HCT116 (cell line): ENCODE results near the gene TRIP13. TPM values are rescaled to one million over a fixed set of nuclear protein-coding genes. Genes with fewer than 3 reads are reported as not detected.

ENCODE experiments used
- ATAC-seq: fragments of 200-7000 bp; cut with Tn5 transposase; 2 replicates; pipeline ENCODE4 v1.9.1; 2020; ENCODE audit warnings: mild to moderate bottlenecking, moderate library complexity
- BruUV-seq: library from RNA; stranded (reverse); fragments of 400-500 nt; replicated peaks from 2 replicates; lab custom pipeline; 2021; lab: Mats Ljungman, UMichigan
- CTCF ChIA-PET: fragments of 300-600 bp; sonication (Branson Sonifier 250); formaldehyde crosslinking; loops from one replicate; lab custom pipeline; 2021; ENCODE audit warnings: antibody characterized with exemption; lab: Charles Lee
- POLR2A ChIA-PET: fragments of 300-600, 350-600 bp; sonication (Branson Sonifier 250); formaldehyde crosslinking; loops from one replicate; lab custom pipeline; 2021; ENCODE audit warnings: antibody characterized with exemption; lab: Charles Lee
- RAD21 ChIA-PET, 2 experiments: fragments of 300-600 bp; sonication (Branson Sonifier 250); formaldehyde crosslinking; loops; one replicate each; lab custom pipeline; 2023; ENCODE audit warnings: low total read pairs in 2 of 2; ENCODE audit not compliant: uncharacterized antibody in 2 of 2, unreplicated experiment in 2 of 2, low non-redundant PET in 1 of 2; lab: Charles Lee
- DNase-seq: peaks from one replicate; pipeline ENCODE4 v3.0.0-alpha.2; 2010; ENCODE audit warnings: low read depth, low spot score
- H2AFZ ChIP-seq: fragments of 200-600 bp; shearing (Covaris generic), sonication (generic); 2 replicates; pipeline ENCODE4 v1.6.1; 2017; ENCODE audit warnings: low read depth, mixed run types, mixed read lengths, antibody characterized with exemption, low read length; ENCODE audit not compliant: poor library complexity, severe bottlenecking
- H3K27ac ChIP-seq: 2 replicates; pipeline ENCODE4 v1.5.1; 2012; ENCODE audit warnings: low read depth, low read length
- H3K27me3 ChIP-seq: fragments of 200-600 bp; sonication (generic); 2 replicates; pipeline ENCODE4 v1.6.1; 2016; ENCODE audit warnings: mixed run types, low read length, mixed read lengths; ENCODE audit not compliant: insufficient read depth
- H3K36me3 ChIP-seq, 2 experiments: fragments of 200-500 bp in 1 of 2; fragments of 200-600 bp in 1 of 2; sonication (Bioruptor generic) in 1 of 2; sonication (generic) in 1 of 2; 2 replicates each; pipeline versions ENCODE4 v1.5.1 to v1.6.1; 2014 to 2016; ENCODE audit warnings: low read length in 2 of 2, inconsistent platforms in 1 of 2, mixed read lengths in 1 of 2, mixed run types in 1 of 2; ENCODE audit not compliant: insufficient read depth in 2 of 2, control insufficient read depth in 1 of 2
- H3K4me1 ChIP-seq, 2 experiments: fragments of 200-600 bp in 1 of 2; sonication (generic) in 1 of 2; 2 replicates each; pipeline versions ENCODE4 v1.5.1 to v1.6.1; 2012 to 2017; ENCODE audit warnings: low read length in 2 of 2, inconsistent platforms in 1 of 2, mild to moderate bottlenecking in 1 of 2, mixed read lengths in 1 of 2, mixed run types in 1 of 2, moderate library complexity in 1 of 2; ENCODE audit not compliant: insufficient read depth in 2 of 2, control insufficient read depth in 1 of 2
- H3K4me2 ChIP-seq: fragments of 200-600 bp; sonication (generic); 2 replicates; pipeline ENCODE4 v1.6.1; 2017; ENCODE audit warnings: mixed run types, low read length, mixed read lengths
- H3K4me3 ChIP-seq, 2 experiments: fragments of 200-600 bp in 1 of 2; sonication (generic) in 1 of 2; replicated peaks in 1 of 2; 2 replicates each; pipeline ENCODE4 v1.5.1; 2011 to 2016; ENCODE audit warnings: low read length in 2 of 2, control low read depth in 1 of 2, low read depth in 1 of 2, mild to moderate bottlenecking in 1 of 2, mixed read lengths in 1 of 2, mixed run types in 1 of 2
- H3K79me2 ChIP-seq: fragments of 200-600 bp; sonication (generic); 2 replicates; pipeline ENCODE4 v1.6.1; 2017; ENCODE audit warnings: mild to moderate bottlenecking, mixed run types, low read length, moderate library complexity, mixed read lengths; ENCODE audit not compliant: insufficient read depth
- H3K9ac ChIP-seq: fragments of 200-600 bp; sonication (generic); 2 replicates; pipeline ENCODE4 v1.6.1; 2016; ENCODE audit warnings: low read length, mixed read lengths
- H3K9me2 ChIP-seq: fragments of 200-600 bp; sonication (generic), shearing (Covaris generic); 2 replicates; pipeline ENCODE4 v1.6.1; 2017; ENCODE audit warnings: mixed run types, mild to moderate bottlenecking, moderate library complexity; ENCODE audit not compliant: insufficient read depth
- H3K9me3 ChIP-seq, 2 experiments: fragments of 200-500 bp in 1 of 2; fragments of 200-600 bp in 1 of 2; sonication (Bioruptor generic) in 1 of 2; sonication (generic) in 1 of 2; 2 replicates each; pipeline ENCODE4 v1.6.1; 2014 to 2017; ENCODE audit warnings: low read length in 2 of 2, mixed read lengths in 2 of 2, inconsistent platforms in 1 of 2, low read depth in 1 of 2, mild to moderate bottlenecking in 1 of 2, mixed run types in 1 of 2, moderate library complexity in 1 of 2; ENCODE audit not compliant: control insufficient read depth in 1 of 2, insufficient read depth in 1 of 2
- H4K20me1 ChIP-seq: fragments of 200-600 bp; sonication (generic), shearing (Covaris generic); 2 replicates; pipeline ENCODE4 v1.6.1; 2017; ENCODE audit warnings: mixed run types, mild to moderate bottlenecking, moderate library complexity; ENCODE audit not compliant: insufficient read depth
- CBX3 ChIP-seq: IDR thresholded peaks from 2 replicates; pipeline ENCODE4 v1.6.1; 2012; ENCODE audit warnings: low read depth
- CEBPB ChIP-seq: IDR thresholded peaks from 2 replicates; pipeline ENCODE4 v1.6.1; 2012; ENCODE audit warnings: low read depth
- ELF1 ChIP-seq: IDR thresholded peaks from 2 replicates; pipeline ENCODE4 v1.6.1; 2012; ENCODE audit warnings: low read depth, borderline replicate concordance
- EZH2 ChIP-seq: fragments of 200-600 bp; sonication (generic); IDR thresholded peaks from 2 replicates; pipeline ENCODE4 v1.6.1; 2017; ENCODE audit warnings: antibody characterized with exemption, mixed run types
- EZH2phosphoT487 ChIP-seq: fragments of 200-600 bp; IDR thresholded peaks from 2 replicates; pipeline ENCODE4 v1.6.1; 2018; ENCODE audit warnings: antibody characterized with exemption, borderline replicate concordance
- FOSL1 ChIP-seq: IDR thresholded peaks from 2 replicates; pipeline ENCODE4 v1.6.1; 2012; ENCODE audit warnings: low read depth
- JUND ChIP-seq: IDR thresholded peaks from 2 replicates; pipeline ENCODE4 v1.6.1; 2012
- POLR2AphosphoS5 ChIP-seq: IDR thresholded peaks from 2 replicates; pipeline ENCODE4 v1.6.1; 2011; ENCODE audit warnings: mild to moderate bottlenecking, low read depth, low read length, moderate library complexity
- RAD21 ChIP-seq: IDR thresholded peaks from 2 replicates; pipeline ENCODE4 v1.6.1; 2012; ENCODE audit warnings: low read depth, mild to moderate bottlenecking
- SIN3A ChIP-seq: IDR thresholded peaks from 2 replicates; pipeline ENCODE4 v1.6.1; 2012; ENCODE audit warnings: low read depth
- SP1 ChIP-seq: IDR thresholded peaks from 2 replicates; pipeline ENCODE4 v1.6.1; 2012; ENCODE audit warnings: low read depth
- SRF ChIP-seq: IDR thresholded peaks from 2 replicates; pipeline ENCODE4 v1.6.1; 2012; ENCODE audit warnings: low read depth
- TCF7L2 ChIP-seq: IDR thresholded peaks from 2 replicates; pipeline ENCODE4 v1.7.0; 2011; ENCODE audit warnings: borderline replicate concordance, inconsistent platforms; ENCODE audit not compliant: insufficient read depth, insufficient read length; ENCODE audit errors: extremely low read depth
- YY1 ChIP-seq: IDR thresholded peaks from 2 replicates; pipeline ENCODE4 v1.6.1; 2011; ENCODE audit warnings: low read length, low read depth, moderate library complexity, mild to moderate bottlenecking; ENCODE audit not compliant: insufficient replicate concordance; ENCODE audit errors: extremely low read depth
- ZNF274 ChIP-seq: fragments of 200-500 bp; sonication (Bioruptor generic); IDR thresholded peaks from 2 replicates; pipeline ENCODE4 v1.6.1; 2014; ENCODE audit warnings: mild to moderate bottlenecking, low read depth, low read length, inconsistent platforms
- intact Hi-C: fragments of 100-400 bp; cut with micrococcal nuclease; formaldehyde crosslinking; loops from 2 replicates; pipeline ENCODE4 v1.10.0; 2022
- total RNA-seq: library from RNA; stranded (reverse); gene quantifications from one replicate; pipeline ENCODE4 v1.2.1, GENCODE V29; 2021; ENCODE audit not compliant: unreplicated experiment
- TF ChIP-seq, protein P1 (sequence below): IDR thresholded peaks from 2 replicates; pipeline ENCODE4 v1.6.1; 2011; ENCODE audit warnings: mild to moderate bottlenecking, low read length, moderate library complexity; ENCODE audit not compliant: insufficient replicate concordance; ENCODE audit errors: extremely low read depth
- TF ChIP-seq, protein P2 (sequence below): IDR thresholded peaks from 2 replicates; pipeline ENCODE4 v1.6.1; 2012
- TF ChIP-seq, protein P3 (sequence below): IDR thresholded peaks from 2 replicates; pipeline ENCODE4 v1.6.1; 2012
- TF ChIP-seq, protein P4 (sequence below): IDR thresholded peaks from 2 replicates; pipeline ENCODE4 v1.6.1; 2012; ENCODE audit warnings: low read depth

TRIP13 gene
- total RNA-seq, 1 experiment from 2014 or later: 45.0 TPM

DNA sequence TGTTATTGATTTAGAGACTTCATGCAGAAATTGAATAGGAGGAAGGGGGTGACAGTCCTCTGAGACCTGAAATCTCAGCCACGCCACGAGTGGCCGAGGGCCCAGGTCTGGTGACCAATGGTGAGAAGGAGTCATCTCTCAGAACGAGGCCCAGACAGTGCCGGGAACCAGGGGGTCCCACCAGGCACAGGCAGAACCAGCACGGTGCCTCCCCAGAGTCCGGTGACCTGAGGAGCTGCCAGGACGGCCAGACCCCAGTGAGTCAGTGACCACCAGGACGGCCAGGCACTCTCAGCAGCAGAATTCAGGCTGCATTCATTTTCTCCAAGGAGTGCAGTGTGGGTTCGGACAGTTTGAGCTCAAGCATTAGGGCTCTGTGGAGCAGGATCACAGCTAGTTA, 72.1 kb downstream of the TRIP13 start:
- intact Hi-C loops: no loop called here
- CTCF ChIA-PET: no interaction called here

More for the DNA sequence above, 72.1 kb downstream of the TRIP13 start:
- no peak for DNase-seq
- H3K9ac ChIP-seq: no peak overlapping the region
- H3K9me3 ChIP-seq: no peaks in the 10 kb centered on the region
- H3K4me1 ChIP-seq: no peaks in the 10 kb centered on the region; a peak in 1 of 4 replicates
- no peak for ATAC-seq
- no TSS peak for BruUV-seq
- no peak overlapping the region for H3K27ac ChIP-seq
- no peaks in the 10 kb centered on the region for H3K9me2 ChIP-seq
- POLR2A ChIA-PET: no interaction called here
- H3K36me3 ChIP-seq: no peaks in the 10 kb centered on the region
- no peak overlapping the region for H3K4me2 ChIP-seq
- no peak overlapping the region for H3K4me3 ChIP-seq
- TF ChIP-seq TCF7L2 (no peak), SP1 (no peak), JUND (no peak), EZH2phosphoT487 (no peak), YY1 (no peak), ELF1 (no peak), SRF (no peak), POLR2AphosphoS5 (no peak), RAD21 (no peak), SIN3A (no peak), EZH2 (no peak), ZNF274 (no peak), CEBPB (no peak), FOSL1 (no peak), CBX3 (no peak)
- TF ChIP-seq, protein P1, sequence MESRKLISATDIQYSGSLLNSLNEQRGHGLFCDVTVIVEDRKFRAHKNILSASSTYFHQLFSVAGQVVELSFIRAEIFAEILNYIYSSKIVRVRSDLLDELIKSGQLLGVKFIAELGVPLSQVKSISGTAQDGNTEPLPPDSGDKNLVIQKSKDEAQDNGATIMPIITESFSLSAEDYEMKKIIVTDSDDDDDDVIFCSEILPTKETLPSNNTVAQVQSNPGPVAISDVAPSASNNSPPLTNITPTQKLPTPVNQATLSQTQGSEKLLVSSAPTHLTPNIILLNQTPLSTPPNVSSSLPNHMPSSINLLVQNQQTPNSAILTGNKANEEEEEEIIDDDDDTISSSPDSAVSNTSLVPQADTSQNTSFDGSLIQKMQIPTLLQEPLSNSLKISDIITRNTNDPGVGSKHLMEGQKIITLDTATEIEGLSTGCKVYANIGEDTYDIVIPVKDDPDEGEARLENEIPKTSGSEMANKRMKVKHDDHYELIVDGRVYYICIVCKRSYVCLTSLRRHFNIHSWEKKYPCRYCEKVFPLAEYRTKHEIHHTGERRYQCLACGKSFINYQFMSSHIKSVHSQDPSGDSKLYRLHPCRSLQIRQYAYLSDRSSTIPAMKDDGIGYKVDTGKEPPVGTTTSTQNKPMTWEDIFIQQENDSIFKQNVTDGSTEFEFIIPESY: no peak
- TF ChIP-seq, protein P2, sequence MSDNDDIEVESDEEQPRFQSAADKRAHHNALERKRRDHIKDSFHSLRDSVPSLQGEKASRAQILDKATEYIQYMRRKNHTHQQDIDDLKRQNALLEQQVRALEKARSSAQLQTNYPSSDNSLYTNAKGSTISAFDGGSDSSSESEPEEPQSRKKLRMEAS: no peak
- TF ChIP-seq, protein P3, sequence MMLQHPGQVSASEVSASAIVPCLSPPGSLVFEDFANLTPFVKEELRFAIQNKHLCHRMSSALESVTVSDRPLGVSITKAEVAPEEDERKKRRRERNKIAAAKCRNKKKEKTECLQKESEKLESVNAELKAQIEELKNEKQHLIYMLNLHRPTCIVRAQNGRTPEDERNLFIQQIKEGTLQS: no peak
- TF ChIP-seq, protein P4, sequence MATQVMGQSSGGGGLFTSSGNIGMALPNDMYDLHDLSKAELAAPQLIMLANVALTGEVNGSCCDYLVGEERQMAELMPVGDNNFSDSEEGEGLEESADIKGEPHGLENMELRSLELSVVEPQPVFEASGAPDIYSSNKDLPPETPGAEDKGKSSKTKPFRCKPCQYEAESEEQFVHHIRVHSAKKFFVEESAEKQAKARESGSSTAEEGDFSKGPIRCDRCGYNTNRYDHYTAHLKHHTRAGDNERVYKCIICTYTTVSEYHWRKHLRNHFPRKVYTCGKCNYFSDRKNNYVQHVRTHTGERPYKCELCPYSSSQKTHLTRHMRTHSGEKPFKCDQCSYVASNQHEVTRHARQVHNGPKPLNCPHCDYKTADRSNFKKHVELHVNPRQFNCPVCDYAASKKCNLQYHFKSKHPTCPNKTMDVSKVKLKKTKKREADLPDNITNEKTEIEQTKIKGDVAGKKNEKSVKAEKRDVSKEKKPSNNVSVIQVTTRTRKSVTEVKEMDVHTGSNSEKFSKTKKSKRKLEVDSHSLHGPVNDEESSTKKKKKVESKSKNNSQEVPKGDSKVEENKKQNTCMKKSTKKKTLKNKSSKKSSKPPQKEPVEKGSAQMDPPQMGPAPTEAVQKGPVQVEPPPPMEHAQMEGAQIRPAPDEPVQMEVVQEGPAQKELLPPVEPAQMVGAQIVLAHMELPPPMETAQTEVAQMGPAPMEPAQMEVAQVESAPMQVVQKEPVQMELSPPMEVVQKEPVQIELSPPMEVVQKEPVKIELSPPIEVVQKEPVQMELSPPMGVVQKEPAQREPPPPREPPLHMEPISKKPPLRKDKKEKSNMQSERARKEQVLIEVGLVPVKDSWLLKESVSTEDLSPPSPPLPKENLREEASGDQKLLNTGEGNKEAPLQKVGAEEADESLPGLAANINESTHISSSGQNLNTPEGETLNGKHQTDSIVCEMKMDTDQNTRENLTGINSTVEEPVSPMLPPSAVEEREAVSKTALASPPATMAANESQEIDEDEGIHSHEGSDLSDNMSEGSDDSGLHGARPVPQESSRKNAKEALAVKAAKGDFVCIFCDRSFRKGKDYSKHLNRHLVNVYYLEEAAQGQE: no peak
- TF ChIP-seq, all 23 proteins: peak for 0
- Histone ChIP-seq H4K20me1 (no peaks in the 10 kb centered on the region), H2AFZ (no peak overlapping the region), H3K79me2 (no peaks in the 10 kb centered on the region), H3K27me3 (peaks cover 49% of the 10 kb centered on the region)
- RAD21 ChIA-PET: no interaction called here
